ENCODE measurements around the gene PAX2.

The PAX2 gene

DNA sequence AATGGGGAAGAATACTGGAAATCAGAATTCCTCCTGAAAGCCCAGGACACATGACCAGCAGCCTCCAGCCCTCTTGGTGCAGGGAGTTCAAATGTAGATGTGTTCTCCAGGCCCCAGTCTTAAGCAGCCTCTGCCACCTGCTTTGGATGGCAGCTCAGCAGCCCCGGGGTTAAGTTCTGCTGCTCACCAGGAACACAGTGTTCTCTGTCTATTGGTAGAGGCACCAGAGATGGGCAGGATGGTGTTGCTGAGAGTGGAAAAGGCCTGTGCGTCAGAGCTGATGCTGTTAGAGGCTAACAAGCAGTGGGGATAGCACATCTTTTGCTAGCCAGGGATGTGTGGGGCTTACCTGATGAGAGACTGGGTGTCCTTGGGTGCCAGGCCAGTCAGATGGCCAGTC lies 56.8 kb downstream of the PAX2 start:
- ATAC-seq, result no peak
- TF ChIP-seq, protein P1, sequence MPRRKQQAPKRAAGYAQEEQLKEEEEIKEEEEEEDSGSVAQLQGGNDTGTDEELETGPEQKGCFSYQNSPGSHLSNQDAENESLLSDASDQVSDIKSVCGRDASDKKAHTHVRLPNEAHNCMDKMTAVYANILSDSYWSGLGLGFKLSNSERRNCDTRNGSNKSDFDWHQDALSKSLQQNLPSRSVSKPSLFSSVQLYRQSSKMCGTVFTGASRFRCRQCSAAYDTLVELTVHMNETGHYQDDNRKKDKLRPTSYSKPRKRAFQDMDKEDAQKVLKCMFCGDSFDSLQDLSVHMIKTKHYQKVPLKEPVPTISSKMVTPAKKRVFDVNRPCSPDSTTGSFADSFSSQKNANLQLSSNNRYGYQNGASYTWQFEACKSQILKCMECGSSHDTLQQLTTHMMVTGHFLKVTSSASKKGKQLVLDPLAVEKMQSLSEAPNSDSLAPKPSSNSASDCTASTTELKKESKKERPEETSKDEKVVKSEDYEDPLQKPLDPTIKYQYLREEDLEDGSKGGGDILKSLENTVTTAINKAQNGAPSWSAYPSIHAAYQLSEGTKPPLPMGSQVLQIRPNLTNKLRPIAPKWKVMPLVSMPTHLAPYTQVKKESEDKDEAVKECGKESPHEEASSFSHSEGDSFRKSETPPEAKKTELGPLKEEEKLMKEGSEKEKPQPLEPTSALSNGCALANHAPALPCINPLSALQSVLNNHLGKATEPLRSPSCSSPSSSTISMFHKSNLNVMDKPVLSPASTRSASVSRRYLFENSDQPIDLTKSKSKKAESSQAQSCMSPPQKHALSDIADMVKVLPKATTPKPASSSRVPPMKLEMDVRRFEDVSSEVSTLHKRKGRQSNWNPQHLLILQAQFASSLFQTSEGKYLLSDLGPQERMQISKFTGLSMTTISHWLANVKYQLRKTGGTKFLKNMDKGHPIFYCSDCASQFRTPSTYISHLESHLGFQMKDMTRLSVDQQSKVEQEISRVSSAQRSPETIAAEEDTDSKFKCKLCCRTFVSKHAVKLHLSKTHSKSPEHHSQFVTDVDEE (CRISPR knock-in tag; IDR thresholded peaks at IDR 0.05), result no peak
- TF ChIP-seq, protein P2, sequence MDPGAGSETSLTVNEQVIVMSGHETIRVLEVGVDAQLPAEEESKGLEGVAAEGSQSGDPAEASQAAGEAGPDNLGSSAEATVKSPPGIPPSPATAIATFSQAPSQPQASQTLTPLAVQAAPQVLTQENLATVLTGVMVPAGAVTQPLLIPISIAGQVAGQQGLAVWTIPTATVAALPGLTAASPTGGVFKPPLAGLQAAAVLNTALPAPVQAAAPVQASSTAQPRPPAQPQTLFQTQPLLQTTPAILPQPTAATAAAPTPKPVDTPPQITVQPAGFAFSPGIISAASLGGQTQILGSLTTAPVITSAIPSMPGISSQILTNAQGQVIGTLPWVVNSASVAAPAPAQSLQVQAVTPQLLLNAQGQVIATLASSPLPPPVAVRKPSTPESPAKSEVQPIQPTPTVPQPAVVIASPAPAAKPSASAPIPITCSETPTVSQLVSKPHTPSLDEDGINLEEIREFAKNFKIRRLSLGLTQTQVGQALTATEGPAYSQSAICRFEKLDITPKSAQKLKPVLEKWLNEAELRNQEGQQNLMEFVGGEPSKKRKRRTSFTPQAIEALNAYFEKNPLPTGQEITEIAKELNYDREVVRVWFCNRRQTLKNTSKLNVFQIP (CRISPR knock-in tag; IDR thresholded peaks at IDR 0.05; ENCODE audit: borderline replicate concordance, low read depth), result no peak
- TF ChIP-seq ZFP3 (CRISPR knock-in tag; IDR thresholded peaks at IDR 0.05) (no peak), ESRRG (CRISPR knock-in tag; IDR thresholded peaks at IDR 0.05) (no peak), SNAI2 (CRISPR knock-in tag; IDR thresholded peaks at IDR 0.05) (no peak), ZNF8 (CRISPR knock-in tag; IDR thresholded peaks at IDR 0.05) (no peak), CSDC2 (CRISPR knock-in tag; IDR thresholded peaks at IDR 0.05) (no peak), ZFP30 (CRISPR knock-in tag; IDR thresholded peaks at IDR 0.05) (no peak), ARNTL (CRISPR knock-in tag; IDR thresholded peaks at IDR 0.05; ENCODE audit: borderline replicate concordance, low read depth) (no peak), GLIS3 (CRISPR knock-in tag; IDR thresholded peaks at IDR 0.05) (no peak), RARB (CRISPR knock-in tag; IDR thresholded peaks at IDR 0.05) (no peak)

DNA sequence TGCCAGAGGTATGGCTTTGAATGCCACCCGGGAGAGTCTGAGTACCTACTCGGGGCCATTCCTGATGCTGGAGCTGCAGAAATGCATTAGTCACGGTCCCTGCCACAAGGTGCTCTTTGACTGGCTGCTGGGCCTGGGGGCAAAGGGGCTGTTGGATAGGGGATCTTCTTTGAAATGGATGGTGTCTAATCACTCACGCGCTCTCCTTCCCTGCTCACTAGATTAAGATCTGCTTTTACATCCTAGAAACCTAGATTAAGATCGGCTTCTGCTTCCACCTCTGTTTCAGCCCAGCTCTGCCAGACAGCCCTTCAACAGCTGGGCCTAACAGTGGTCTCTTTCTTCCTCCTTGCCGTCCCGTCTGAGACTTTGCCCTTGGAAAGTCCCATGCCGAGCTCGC lies 57.2 kb downstream of the PAX2 start:
- ATAC-seq, result no peak
- TF ChIP-seq OSR1 (CRISPR knock-in tag; IDR thresholded peaks at IDR 0.05), result no peak
- TF ChIP-seq ZC3H10 (CRISPR knock-in tag; IDR thresholded peaks at IDR 0.05), result no peak
- no peak for TF ChIP-seq ZNF565 (CRISPR knock-in tag; conservative IDR thresholded peaks at IDR 0.05; ENCODE audit: low read depth)
- TF ChIP-seq TOX (CRISPR knock-in tag; IDR thresholded peaks at IDR 0.05; ENCODE audit: borderline replicate concordance), result no peak
- no peak for TF ChIP-seq ISL1 (CRISPR knock-in tag; IDR thresholded peaks at IDR 0.05)
- TF ChIP-seq ZFP30 (CRISPR knock-in tag; IDR thresholded peaks at IDR 0.05), result no peak
- TF ChIP-seq CSDC2 (CRISPR knock-in tag; IDR thresholded peaks at IDR 0.05), result no peak
- TF ChIP-seq, protein P3, sequence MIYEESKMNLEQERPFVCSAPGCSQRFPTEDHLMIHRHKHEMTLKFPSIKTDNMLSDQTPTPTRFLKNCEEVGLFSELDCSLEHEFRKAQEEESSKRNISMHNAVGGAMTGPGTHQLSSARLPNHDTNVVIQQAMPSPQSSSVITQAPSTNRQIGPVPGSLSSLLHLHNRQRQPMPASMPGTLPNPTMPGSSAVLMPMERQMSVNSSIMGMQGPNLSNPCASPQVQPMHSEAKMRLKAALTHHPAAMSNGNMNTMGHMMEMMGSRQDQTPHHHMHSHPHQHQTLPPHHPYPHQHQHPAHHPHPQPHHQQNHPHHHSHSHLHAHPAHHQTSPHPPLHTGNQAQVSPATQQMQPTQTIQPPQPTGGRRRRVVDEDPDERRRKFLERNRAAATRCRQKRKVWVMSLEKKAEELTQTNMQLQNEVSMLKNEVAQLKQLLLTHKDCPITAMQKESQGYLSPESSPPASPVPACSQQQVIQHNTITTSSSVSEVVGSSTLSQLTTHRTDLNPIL (CRISPR knock-in tag; IDR thresholded peaks at IDR 0.05; ENCODE audit: low read depth), result no peak
- TF ChIP-seq, protein P1 (CRISPR knock-in tag; IDR thresholded peaks at IDR 0.05), result no peak
- no peak for TF ChIP-seq PPARA (CRISPR knock-in tag; IDR thresholded peaks at IDR 0.05; ENCODE audit: borderline replicate concordance)

DNA sequence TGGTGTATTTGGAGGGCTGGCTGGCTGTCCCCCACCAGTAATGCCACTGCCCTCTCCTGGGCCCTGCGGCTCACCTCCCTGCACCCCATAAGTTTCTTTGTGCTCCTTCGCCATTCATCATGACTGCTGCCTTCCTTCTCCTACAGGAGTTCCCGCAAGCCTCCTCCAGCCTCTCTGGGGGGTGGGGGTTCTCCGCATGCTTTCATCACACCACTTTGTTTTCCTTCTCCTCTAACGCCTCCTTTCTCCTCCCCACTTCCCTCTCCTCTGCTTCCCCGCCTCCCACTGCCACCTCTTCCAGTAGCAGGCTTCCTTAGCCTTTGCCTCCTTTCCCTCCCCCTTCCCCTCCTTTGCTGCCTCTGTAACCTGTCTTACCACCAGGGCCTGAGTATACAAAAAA lies 58.1 kb downstream of the PAX2 start:
- no peak for ATAC-seq
- TF ChIP-seq RARB (CRISPR knock-in tag; IDR thresholded peaks at IDR 0.05), result no peak
- TF ChIP-seq OSR1 (CRISPR knock-in tag; IDR thresholded peaks at IDR 0.05), result no peak
- no peak for TF ChIP-seq TOX (CRISPR knock-in tag; IDR thresholded peaks at IDR 0.05; ENCODE audit: borderline replicate concordance)
- TF ChIP-seq BACH2 (CRISPR knock-in tag; IDR thresholded peaks at IDR 0.05; ENCODE audit: borderline replicate concordance), result no peak
- TF ChIP-seq ZC3H10 (CRISPR knock-in tag; IDR thresholded peaks at IDR 0.05), result no peak
- no peak for TF ChIP-seq CSDC2 (CRISPR knock-in tag; IDR thresholded peaks at IDR 0.05)
- TF ChIP-seq, protein P4, sequence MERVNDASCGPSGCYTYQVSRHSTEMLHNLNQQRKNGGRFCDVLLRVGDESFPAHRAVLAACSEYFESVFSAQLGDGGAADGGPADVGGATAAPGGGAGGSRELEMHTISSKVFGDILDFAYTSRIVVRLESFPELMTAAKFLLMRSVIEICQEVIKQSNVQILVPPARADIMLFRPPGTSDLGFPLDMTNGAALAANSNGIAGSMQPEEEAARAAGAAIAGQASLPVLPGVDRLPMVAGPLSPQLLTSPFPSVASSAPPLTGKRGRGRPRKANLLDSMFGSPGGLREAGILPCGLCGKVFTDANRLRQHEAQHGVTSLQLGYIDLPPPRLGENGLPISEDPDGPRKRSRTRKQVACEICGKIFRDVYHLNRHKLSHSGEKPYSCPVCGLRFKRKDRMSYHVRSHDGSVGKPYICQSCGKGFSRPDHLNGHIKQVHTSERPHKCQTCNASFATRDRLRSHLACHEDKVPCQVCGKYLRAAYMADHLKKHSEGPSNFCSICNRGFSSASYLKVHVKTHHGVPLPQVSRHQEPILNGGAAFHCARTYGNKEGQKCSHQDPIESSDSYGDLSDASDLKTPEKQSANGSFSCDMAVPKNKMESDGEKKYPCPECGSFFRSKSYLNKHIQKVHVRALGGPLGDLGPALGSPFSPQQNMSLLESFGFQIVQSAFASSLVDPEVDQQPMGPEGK (CRISPR knock-in tag; IDR thresholded peaks at IDR 0.05; ENCODE audit: borderline replicate concordance), result no peak
- no peak for TF ChIP-seq ZFP30 (CRISPR knock-in tag; IDR thresholded peaks at IDR 0.05)
- no peak for TF ChIP-seq ARNTL (CRISPR knock-in tag; IDR thresholded peaks at IDR 0.05; ENCODE audit: borderline replicate concordance, low read depth)
- TF ChIP-seq, protein P2 (CRISPR knock-in tag; IDR thresholded peaks at IDR 0.05; ENCODE audit: borderline replicate concordance, low read depth), result no peak
- TF ChIP-seq, protein P3 (CRISPR knock-in tag; IDR thresholded peaks at IDR 0.05; ENCODE audit: low read depth), result no peak
- TF ChIP-seq ZFP3 (CRISPR knock-in tag; IDR thresholded peaks at IDR 0.05), result no peak
- no peak for TF ChIP-seq ZNF8 (CRISPR knock-in tag; IDR thresholded peaks at IDR 0.05)

Measured in SK-N-SH treated with all-trans-retinoic acid at 6 μM for 48 hours (cell line).